ENCODE results near the gene SUSD2.

Gene SUSD2

DNA sequence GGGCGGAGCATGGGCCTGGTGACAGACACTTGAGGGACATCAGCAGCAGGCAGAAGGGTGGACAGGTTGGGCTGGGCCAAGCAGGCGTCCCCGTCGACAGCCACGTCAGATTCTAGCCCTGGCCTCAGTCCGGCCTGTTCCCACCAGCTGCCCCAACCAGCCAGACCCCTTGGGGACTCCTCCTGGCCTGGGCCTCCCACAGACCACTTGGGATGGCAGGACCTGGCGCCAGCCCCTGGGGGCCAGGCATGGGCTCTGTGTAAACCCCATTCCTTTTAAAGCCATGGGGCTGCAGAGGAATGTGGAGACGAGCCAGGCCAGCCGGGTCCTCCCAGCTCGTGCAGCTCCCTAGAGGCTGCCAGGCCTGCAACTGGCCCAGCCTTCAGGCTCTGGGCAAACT lies 4.7 kb upstream of the SUSD2 start:
- H3K27ac ChIP-seq, result no peak overlapping the region
- TF ChIP-seq ZFX (IDR thresholded peaks at IDR 0.05; ENCODE audit: borderline replicate concordance) (no peak), CTCF (IDR thresholded peaks at IDR 0.05) (no peak)

- H3K27ac ChIP-seq, result no peak overlapping the region
- TF ChIP-seq CTCF (IDR thresholded peaks at IDR 0.05) (no peak), ZFX (IDR thresholded peaks at IDR 0.05; ENCODE audit: borderline replicate concordance) (no peak)
Observed at GRCh38 chr22:24177045-24177444, 4.2 kb upstream of the SUSD2 start.

GRCh38 chr22:24177456-24177855 lies 3.8 kb upstream of the SUSD2 start:
- TF ChIP-seq ZFX (IDR thresholded peaks at IDR 0.05; ENCODE audit: borderline replicate concordance), result no peak
- TF ChIP-seq CTCF (IDR thresholded peaks at IDR 0.05), result no peak
- no peak overlapping the region for H3K27ac ChIP-seq

DNA sequence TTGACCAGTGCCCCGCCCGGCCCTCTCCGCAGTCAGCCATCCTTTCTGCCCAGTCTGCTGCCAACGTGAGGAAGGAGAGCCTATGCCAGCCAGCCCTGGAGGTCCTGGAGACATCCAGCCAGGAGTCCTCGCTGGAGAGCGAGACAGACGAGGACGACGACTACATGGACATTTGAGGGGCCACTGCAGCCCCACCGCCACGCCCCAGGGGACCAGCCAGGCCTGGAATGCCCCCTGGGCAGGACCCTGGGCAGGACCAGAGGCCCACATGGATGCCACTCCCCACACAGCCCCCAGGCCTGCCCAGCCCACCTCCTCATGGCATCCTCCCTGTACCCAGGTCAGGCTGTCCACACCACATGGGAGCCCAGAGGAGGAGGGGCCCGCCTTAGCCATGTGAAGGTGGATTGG lies 3.3 kb upstream of the SUSD2 start:
- no peak overlapping the region for H3K27ac ChIP-seq
- TF ChIP-seq ZFX (IDR thresholded peaks at IDR 0.05; ENCODE audit: borderline replicate concordance), result no peak
- TF ChIP-seq CTCF (IDR thresholded peaks at IDR 0.05), result no peak

DNA sequence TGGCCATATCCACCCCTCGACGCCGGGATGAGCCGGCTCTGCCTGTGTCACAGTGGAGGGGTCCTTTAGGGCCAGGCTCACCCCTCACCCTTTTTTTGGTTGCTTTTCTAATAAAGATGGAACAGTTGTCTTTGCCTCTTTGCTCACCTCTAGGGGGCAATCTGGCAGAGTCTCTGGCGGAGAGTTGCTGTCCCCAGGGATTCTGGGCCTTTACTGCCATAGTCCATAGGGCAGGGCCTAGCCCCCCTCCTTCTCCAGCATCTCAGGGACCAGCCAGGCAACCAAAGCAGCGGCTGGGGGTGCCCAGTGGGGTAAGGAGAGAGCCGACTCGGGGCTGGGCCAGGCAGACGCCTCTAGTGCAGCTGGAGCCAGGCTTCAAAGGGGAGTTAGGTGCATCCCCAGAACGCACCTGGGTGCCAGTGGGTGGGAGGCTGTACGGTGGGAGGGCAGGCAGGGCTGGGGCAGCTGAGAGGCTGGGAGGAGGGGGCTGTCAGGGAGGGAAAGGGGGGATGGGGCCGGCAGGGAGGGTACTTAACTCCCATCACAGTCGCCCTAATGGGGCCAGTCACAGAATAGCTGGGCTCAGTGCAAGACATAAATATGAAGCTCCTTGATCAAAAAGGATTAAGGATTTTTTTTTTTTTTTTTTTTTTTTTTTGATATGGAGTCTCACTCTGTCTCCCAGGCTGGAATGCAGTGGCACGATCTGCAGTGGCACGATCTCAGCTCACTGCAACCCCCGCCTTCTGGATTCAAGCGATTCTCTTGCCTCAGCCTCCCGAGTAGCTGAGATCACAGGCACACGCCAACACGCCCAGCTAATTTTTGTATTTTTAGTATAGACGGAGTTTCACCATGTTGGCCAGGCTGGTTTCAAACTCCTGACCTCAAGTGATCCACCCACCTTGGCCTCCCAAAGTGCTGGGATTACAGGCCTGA lies 2.5 kb upstream of the SUSD2 start:
- no peak overlapping the region for H3K27ac ChIP-seq
- TF ChIP-seq ZFX (IDR thresholded peaks at IDR 0.05; ENCODE audit: borderline replicate concordance) (no peak), CTCF (IDR thresholded peaks at IDR 0.05) (peak; percentile 47)

DNA sequence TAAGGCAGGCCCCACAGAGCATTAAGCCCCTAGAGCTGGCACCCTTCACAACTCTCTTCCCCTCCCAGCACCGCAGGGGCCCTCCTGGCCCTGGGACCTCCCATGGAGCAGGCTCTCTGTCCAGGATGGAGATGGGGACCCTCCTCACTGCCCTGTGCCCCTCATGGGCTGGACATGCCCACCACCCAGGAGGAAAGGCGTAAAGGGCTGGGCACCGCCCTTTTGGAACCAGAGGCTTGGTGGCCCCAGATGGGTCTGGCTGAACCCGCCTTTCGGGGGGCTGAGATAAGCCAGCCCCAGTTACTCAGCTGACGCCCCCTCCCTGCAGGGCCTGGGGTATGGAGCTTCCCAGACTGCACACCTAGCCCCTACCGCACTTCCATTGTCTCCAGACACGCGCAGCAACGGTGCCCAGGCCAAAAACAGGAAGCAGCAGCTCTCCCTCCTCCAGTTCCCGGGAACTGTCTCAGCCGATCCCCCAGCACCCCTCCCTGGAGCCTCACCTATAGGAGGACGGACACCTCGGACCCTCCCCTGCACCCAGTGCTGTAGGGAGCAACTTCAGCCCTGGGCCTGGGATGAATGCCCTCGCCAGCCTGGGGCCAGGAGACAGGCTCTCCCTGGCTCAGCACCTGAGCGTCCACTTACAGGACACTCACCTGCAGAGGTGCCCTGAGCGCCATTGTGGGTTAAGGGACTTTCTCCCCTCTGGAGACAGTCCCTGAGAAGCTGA lies 1.6 kb upstream of the SUSD2 start:
- no peak overlapping the region for H3K27ac ChIP-seq
- no peak for TF ChIP-seq CTCF (IDR thresholded peaks at IDR 0.05)
- no peak for TF ChIP-seq ZFX (IDR thresholded peaks at IDR 0.05; ENCODE audit: borderline replicate concordance)
